Left ventricle myocardium inferior (tissue), 1 donor: Measurements from ENCODE around the gene RCE1. TPM values are rescaled to one million over a fixed set of nuclear protein-coding genes. Genes with fewer than 3 reads are reported as not detected.

Experiments
- DNase-seq: peaks from one replicate; pipeline ENCODE4 v3.0.0-alpha.2; 2020
- H3K27ac ChIP-seq: fragments of 200-600 bp; replicated peaks from 2 replicates; pipeline ENCODE4 v1.8.0; 2021
- H3K27me3 ChIP-seq: fragments of 200-600 bp; 2 replicates; pipeline ENCODE4 v1.8.0; 2021; ENCODE audit warnings: low read depth
- H3K36me3 ChIP-seq: fragments of 200-600 bp; 2 replicates; pipeline ENCODE4 v1.8.0; 2021
- H3K4me1 ChIP-seq: fragments of 200-600 bp; 2 replicates; pipeline ENCODE4 v1.8.0; 2021
- H3K4me3 ChIP-seq: fragments of 200-600 bp; 2 replicates; pipeline ENCODE4 v1.8.0; 2021; ENCODE audit warnings: mild to moderate bottlenecking, moderate library complexity
- H3K9me3 ChIP-seq: fragments of 200-600 bp; replicated peaks from 2 replicates; pipeline ENCODE4 v1.8.0; 2021
- CTCF ChIP-seq: fragments of 200-600 bp; IDR thresholded peaks from 2 replicates; pipeline ENCODE4 v1.8.0; 2021; ENCODE audit warnings: antibody characterized with exemption, mild to moderate bottlenecking, borderline replicate concordance
- intact Hi-C: fragments of 100-400 bp; cut with micrococcal nuclease; formaldehyde crosslinking; loops from one replicate; pipeline ENCODE4 v1.11.0; 2022
- total RNA-seq: library from RNA; stranded (reverse); fragmentation: NEBNext Ultra II Directional; extraction: Animal tissue kit (Norgen Biotek cat#: 25700); gene quantifications from one replicate; pipeline ENCODE4 v1.2.1, GENCODE V29; 2021
- donor health status: DM: no; HTN: yes; CAD: no; lungs with severe emphysema.

Gene RCE1
- total RNA-seq, 1 donor from 2014 or later: 5.1 TPM

GRCh38 chr11:66877588-66878385, 34.5 kb downstream of the RCE1 start:
- H3K36me3 ChIP-seq: no peaks in the 10 kb centered on the region
- no peak overlapping the region for H3K4me3 ChIP-seq
- H3K27ac ChIP-seq: no peak overlapping the region
- no peak for DNase-seq
- H3K4me1 ChIP-seq: peaks cover 8% of the 10 kb centered on the region
- H3K9me3 ChIP-seq: no peaks in the 10 kb centered on the region
- H3K27me3 ChIP-seq: no peaks in the 10 kb centered on the region
- no peak for TF ChIP-seq CTCF
- intact Hi-C loops: no loop called here

- TF ChIP-seq CTCF: no peak
- intact Hi-C loops: no loop called here
- H3K4me1 ChIP-seq: peaks cover 11% of the 10 kb centered on the region
- no peaks in the 10 kb centered on the region for H3K9me3 ChIP-seq
- no peak for DNase-seq
- no peaks in the 10 kb centered on the region for H3K36me3 ChIP-seq
- H3K27me3 ChIP-seq: no peaks in the 10 kb centered on the region
- H3K4me3 ChIP-seq: no peak overlapping the region
- H3K27ac ChIP-seq: no peak overlapping the region
These were observed 35.2 kb downstream of the RCE1 start for GRCh38 chr11:66878474-66878873.

- TF ChIP-seq CTCF: no peak
- Histone ChIP-seq H3K9me3 (no peaks in the 10 kb centered on the region), H3K4me3 (no peak overlapping the region), H3K4me1 (peaks cover 11% of the 10 kb centered on the region), H3K36me3 (no peaks in the 10 kb centered on the region), H3K27ac (no peak overlapping the region), H3K27me3 (no peaks in the 10 kb centered on the region)
- DNase-seq: no peak
- intact Hi-C loops: no loop called here
These were observed 35.8 kb downstream of the RCE1 start for GRCh38 chr11:66879000-66879399.

- Histone ChIP-seq H3K27me3 (no peaks in the 10 kb centered on the region), H3K4me3 (no peak overlapping the region), H3K36me3 (no peaks in the 10 kb centered on the region), H3K27ac (no peak overlapping the region), H3K4me1 (peaks cover 11% of the 10 kb centered on the region), H3K9me3 (no peaks in the 10 kb centered on the region)
- intact Hi-C loops: no loop called here
- no peak for DNase-seq
- no peak for TF ChIP-seq CTCF
These were observed 36.3 kb downstream of the RCE1 start for GRCh38 chr11:66879583-66879982.

- H3K36me3 ChIP-seq: no peaks in the 10 kb centered on the region
- no peak for TF ChIP-seq CTCF
- peaks cover 11% of the 10 kb centered on the region for H3K4me1 ChIP-seq
- H3K4me3 ChIP-seq: no peak overlapping the region
- no peaks in the 10 kb centered on the region for H3K27me3 ChIP-seq
- H3K27ac ChIP-seq: no peak overlapping the region
- no peaks in the 10 kb centered on the region for H3K9me3 ChIP-seq
- intact Hi-C loops: no loop called here
- DNase-seq: no peak
These were observed 36.8 kb downstream of the RCE1 start for GRCh38 chr11:66879999-66880398.
